ENCODE results near the gene FBXO24.

GRCh38 chr7:100604028-100604975 is 18.2 kb downstream of the FBXO24 start:
- TF ChIP-seq, protein P1, sequence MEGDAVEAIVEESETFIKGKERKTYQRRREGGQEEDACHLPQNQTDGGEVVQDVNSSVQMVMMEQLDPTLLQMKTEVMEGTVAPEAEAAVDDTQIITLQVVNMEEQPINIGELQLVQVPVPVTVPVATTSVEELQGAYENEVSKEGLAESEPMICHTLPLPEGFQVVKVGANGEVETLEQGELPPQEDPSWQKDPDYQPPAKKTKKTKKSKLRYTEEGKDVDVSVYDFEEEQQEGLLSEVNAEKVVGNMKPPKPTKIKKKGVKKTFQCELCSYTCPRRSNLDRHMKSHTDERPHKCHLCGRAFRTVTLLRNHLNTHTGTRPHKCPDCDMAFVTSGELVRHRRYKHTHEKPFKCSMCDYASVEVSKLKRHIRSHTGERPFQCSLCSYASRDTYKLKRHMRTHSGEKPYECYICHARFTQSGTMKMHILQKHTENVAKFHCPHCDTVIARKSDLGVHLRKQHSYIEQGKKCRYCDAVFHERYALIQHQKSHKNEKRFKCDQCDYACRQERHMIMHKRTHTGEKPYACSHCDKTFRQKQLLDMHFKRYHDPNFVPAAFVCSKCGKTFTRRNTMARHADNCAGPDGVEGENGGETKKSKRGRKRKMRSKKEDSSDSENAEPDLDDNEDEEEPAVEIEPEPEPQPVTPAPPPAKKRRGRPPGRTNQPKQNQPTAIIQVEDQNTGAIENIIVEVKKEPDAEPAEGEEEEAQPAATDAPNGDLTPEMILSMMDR (IDR thresholded peaks at IDR 0.05) = peak; percentile 33 to 59 (median 48)
- peak; percentile 9 for TF ChIP-seq POLR2AphosphoS5 (IDR thresholded peaks at IDR 0.05)

All from prostate gland (tissue), 2 donors.